HG02798 (cell line): ENCODE results near the gene SLAMF9.
A peak's percentile ranks its signal among the peaks of the same experiment; 100 is the strongest.

ENCODE experiments used
- ATAC-seq: cut with Tn5 transposase; IDR thresholded peaks from one replicate; pipeline ENCODE4 v1.9.1; 2021; ENCODE audit warnings: mild to moderate bottlenecking; ENCODE audit not compliant: unreplicated experiment, poor library complexity

SLAMF9 gene

DNA sequence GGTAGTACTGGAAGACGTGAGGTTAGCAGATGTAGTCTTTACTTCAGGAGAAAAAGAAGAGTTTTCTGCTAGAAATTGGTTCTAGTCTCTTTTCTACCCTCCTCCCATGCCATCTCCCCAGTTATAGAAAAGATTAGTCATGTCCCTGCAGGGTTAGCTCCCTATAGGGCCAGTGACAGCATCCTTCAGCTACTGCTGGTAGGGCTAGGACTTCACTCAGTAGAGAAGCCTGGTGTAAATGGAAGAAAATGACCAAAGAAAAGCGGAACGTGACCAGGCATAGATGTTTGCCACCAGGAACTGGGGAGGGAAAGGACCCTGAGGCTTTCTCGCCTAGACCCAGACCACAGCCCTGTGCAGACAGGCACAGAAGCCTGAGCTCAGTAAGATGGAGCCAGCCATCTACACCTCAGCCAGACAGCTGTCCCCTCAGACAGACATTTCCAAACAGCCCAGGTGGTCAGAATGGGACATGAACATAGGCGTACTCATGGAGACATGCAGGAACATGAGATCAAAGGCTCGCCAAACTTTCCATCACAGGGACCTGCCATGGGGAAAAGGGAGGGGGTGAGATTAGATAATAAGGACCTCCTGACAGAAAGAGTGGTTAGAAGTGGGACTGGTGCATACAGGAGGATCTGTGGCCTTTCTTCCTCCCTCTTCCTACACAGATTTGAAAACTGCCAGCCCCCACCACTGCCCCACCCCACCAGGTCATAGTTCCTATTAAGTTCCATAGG lies 23.5 kb upstream of the SLAMF9 start:
- no peak for ATAC-seq

DNA sequence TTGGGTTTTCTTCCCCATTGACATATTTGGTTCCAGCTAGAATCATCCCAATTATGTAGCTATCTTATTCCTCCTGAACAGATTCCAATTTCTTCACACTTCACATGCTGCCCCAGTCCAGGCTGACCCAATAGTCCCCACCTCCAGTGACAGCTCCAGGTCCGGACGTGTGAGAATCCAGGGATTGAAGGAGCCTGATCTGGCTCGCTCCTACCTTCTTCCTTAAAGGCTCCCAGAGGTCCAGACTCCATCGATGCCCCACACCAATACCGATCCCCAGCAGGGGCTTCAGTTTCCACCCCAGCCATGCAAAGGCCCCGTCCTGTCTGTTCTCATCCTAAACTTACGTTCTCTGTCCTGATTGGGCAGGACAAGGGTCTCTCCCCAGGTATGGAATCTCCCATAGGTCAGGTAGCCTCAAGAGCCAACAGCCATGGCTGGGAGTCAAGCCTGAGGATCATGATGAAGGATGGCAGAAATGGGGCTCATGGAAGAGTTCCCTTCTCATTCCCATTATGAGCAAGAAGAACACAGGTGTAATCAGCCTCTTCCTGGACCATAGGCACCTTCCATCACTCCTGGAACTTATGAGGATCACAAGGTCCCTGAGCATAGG lies 20.4 kb upstream of the SLAMF9 start:
- no peak for ATAC-seq

DNA sequence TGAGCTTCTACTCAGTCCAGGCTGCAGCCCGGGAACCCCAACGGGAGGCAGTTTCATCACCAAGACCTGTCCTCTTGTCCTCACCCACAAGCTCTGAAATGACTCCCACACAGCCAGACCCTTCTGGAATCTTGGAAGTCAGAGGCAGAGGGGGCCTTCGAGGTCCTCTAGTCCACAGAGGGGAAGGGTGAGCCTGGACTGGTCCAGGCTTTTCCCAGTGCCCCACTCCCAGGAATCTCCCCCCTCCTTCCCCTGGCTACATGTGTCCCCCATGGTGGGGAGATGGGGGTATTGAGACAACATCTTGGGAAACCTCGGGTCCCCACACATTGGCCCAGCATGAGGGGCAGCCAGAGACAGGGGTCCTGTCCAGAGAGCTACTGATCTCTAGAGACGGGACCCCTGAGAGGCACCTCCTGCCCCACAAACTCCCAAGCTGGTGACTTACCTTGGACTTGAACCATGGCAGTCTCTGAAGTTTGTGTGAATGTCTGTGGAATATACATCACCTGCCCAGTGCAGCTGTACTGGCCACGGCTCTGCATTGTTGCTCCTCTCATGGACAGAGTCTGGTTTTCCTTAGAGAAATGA lies 19.4 kb upstream of the SLAMF9 start:
- no peak for ATAC-seq

DNA sequence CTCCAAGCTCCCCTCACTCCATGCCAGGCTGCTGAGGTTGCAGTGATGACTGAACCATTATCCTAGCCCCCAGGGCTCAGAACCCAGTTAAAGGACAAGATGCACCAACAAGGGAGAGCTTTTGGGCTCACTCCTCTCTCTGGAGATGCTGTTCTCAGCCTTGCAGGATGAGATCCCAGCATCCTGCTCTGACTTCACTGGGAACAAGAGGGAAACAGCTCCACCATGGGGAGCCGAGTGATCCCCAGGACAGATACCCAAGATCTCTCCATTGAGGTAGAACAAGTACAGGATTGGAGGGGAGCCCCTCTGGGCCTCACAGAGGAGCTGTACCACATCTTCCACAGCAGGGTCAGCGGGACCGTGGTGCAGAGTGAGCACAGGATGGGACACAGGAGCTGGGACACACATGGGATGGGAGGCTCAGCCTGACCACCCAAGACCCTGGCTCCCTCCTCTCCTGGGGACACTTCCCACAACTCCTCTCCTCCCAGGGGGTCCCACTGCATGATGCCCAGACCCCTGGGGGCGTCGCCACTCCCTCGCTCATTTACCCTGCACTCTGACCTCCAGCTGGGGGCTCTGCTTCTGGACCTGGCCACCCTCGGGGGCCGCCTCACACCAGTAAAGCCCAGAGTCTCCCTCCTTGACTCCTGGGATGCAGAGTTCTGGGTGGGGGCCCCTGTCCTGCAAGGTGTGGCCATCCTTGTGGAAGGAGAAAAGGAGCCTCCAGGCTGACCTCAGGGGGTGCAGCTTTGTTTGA lies 18.6 kb upstream of the SLAMF9 start:
- ATAC-seq, result no peak

DNA sequence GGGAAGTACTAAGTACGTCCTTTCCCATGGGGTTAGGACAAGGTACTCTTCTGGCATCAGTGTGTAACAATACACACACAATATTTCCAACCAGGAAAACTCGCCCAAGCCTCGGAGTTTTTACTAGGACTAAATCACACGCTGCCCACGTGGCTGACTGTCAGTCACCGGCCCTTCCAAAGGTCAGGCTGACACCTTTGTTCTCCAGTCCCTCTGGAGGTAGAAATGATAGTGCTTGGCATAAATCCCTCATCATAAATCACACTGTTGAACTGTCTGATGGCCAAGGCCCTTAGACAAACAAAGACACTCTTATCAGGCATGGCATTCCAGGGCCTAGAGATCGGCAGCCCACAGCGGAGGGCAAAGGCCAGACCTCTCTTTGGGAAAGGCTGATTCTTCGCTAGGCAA lies 16.9 kb upstream of the SLAMF9 start:
- ATAC-seq, result no peak

DNA sequence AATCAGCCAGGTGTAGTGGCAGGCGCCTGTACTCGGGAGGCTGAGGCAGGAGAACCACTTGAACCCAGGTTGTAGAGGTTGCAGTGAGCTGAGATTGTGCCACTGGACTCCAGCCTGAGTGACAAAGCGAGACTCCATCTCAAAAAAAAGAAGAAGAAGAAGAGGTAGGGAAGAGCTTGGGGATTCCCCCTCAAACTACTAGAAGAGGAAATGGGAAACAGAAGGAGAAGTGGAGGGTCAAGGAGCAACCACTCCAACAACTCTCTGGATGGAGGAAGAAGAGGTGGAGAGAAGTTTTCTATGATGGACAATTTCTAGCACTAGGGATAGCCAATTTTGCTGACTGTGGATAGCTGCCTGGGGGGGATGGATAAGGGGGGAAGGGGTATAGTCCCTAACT lies 14.9 kb upstream of the SLAMF9 start:
- ATAC-seq, result no peak

DNA sequence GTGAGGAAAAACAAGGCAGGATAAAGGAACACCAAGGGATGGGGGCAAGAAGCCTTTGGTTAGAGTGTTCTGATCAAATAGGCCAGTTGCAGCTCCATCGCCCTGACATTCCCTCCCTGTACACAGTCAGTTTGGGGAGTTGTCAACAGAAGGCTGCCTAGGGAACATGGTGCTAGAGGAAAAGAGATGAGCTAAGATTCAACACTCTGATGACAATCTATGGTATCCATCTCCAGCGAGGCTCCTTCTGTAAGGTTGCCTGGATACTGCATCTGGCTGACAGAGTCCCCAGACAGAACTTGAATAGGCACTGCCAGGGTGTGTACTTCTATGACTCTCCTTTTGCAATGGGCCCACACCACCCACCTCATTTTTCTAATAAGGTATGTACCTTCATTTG lies 11.2 kb upstream of the SLAMF9 start:
- ATAC-seq, result no peak

DNA sequence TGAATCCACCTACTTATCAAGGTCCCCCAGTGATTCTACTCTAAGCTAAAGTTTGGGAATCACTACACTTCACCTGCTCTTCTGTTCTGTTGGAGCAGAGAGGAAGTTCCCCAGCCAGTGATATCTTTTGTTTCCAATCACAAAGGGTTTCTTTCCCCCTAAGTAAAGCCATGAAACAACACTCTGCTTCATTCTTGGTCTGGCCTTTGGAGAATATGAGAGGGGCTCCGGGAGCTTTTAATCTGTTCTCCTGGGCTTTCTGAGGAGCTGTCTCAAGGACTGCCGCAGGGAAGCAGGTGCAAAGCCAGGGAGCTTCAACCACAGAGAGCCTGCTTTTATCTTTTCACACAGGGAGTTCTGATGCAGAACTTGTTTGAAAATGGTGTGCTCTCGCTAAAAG lies 10.1 kb upstream of the SLAMF9 start:
- no peak for ATAC-seq

DNA sequence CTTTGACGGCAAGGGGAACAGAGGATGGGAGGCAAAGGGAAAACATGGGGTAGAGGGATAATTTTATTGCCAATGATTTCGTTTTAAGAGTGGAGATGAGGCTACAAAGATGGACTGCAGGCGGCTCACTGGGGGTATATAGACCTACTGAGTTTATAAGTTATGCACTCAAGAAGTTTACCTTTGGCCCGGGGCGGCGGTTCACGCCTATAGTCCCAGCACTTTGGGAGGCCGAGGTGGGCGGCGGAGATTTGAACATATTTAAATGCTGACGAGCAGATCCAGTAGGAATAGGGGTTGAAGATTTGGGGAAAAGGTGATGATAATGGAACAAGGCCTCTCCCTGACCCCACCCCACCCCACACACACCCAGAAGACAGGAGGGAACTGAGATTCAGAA lies 8.1 kb upstream of the SLAMF9 start:
- no peak for ATAC-seq

DNA sequence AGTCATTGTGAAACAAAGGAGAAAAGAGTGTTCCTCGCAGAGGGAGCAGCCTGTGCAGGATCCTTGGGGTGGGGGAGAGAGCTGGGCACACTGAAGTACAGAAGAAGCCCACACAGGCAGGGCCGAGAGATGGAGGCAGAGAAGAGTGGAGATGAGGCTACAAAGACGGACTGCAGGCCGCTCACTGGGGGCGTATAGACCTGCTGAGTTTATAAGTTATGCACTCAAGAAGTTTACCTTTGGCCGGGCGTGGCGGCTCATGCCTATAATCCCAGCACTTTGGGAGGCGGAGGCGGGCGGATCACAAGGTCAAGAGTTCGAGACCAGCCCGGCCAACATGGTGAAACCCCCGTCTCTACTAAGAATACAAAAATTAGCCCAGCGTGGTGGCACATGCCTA lies 7.6 kb upstream of the SLAMF9 start:
- no peak for ATAC-seq

DNA sequence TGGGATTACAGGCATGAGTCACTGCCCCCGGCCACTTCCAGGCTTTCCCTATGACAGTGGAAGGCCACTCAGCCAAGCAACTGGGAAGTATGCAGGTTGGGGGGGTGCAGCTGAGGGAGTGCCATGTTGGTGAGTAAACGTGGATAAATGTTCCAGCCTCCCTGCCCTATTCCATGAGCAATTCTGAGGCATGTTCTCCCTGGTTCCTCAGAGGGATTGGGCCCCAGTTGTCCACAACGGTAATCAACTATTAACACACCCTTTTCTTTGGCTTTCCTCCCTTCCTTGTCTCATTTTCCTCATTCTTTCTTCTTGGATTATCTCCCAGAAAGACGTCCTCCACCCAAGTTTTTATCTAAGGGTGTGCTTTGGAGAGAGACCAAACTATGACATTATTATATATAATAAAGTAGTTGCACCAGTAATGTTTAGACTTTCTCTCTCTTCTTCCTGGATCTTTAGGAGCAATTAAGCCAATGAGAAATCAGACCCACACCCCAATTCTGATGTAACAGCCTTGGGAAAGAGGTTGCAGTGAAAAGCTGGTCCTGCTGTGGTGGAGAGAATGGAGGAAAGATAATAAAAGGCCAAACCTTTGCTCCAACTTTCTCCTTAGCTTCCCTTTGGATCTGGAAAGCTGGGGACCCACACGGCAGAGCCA lies 6.8 kb upstream of the SLAMF9 start:
- ATAC-seq, result no peak

DNA sequence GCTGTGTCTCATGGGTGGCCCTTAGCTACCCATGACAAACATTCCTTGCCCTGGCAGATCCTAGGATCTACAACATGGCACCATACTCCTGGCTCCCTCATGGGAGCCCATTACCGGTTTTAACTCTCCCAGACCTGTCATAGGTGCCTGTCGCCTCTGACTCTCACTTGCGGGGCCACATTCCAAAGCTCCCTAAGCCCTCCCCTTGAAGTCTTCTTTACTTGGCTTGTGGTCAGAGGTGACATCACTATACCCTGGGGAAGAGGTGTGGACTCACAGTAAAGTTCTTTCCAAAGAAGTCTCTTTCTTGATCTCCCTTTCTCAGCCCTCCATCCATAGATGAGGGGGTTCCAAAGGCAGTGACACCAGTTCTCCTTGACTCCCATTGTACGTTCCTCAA lies 5.4 kb upstream of the SLAMF9 start:
- ATAC-seq, result peak; percentile 21

DNA sequence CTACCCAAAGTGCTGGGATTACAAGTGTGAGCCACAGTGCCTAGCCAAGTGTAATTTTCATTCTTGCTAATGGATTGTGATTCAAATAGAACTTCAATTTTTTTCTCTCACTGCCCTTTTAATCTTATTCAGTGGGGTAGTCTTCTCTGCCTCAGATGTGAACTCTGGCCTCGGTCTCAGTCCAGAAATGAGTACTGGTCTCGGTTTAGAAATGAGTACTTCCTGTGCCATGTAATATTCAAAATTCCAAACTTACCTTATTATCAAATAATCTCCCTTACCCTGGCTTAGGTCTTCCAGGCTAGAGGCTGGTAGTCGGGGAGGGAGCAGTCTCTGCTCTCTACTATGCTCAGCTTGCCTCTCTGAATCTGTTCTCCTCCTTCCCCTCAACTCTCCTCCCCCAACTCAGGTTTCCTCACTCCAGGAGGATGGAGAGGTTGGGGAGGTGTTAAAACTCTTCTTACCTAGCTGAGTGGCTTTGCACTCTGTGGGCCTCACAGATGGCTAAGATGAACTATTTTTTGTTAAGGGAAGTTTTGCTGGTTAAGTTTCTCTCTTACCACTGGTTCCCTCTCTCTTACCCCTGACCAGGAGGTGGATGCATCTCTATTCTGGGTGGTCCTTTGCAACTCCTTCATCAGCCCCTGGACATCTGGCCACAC lies 4.8 kb upstream of the SLAMF9 start:
- ATAC-seq, result peak; percentile 59

DNA sequence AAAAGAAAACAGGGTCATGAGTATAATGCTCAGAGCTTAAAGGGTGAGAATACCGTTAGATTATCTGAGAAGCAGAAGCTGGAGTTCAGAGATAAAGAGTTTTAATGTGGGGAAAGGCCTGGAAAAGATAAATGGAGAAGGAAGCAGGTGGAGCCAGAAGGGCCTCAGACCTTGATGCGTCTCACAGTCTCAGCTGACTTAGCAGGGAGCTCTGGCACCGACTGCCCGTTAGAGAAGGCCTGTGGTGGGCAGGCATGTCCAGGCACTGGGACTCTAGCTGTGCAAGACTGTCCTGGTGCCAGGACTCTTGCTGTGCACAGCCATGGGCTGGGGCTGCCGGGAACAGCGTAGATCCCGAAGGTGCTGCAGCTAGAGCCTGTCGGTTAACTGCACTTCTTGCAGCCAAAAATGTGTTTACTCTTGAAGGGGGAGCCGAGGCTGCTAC lies 3.8 kb upstream of the SLAMF9 start:
- no peak for ATAC-seq

DNA sequence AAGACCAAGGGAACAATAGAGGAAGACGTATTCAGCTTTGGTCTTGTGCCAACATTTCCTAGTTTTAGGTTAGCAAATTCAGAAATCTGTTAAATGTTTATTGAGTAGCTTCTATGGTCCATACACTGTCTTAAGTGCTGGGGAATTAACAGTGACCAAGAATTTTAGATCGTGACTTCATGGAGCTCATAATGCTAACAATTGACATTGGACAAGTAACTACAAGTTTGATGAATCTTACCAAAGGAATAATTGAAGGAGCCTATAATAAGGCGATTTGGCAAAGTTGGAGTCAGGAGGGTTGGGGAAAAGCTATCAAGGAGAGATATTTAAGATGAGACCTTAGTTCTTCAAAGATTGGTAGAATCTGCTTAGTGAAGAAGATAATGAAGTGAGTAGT lies 1.4 kb upstream of the SLAMF9 start:
- ATAC-seq, result no peak

DNA sequence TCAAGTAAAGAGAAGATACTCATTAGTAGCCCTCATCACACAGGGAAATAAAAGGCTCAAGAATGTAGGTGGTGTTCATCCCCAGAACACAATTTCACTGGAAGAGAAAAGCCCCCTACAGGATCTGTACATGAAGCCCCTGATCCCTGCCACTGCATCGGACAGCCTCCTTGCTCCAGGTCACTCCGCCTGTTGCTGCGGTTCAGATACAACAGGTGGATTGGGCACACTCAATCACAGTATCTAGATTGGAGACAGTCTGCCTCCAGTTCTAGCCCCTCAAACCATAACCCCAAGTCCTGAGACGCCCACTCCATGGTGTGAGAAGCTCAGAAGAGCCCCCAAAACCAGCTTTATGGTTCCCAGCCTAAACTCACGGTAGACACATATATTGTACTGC lies 1.1 kb downstream of the SLAMF9 start:
- no peak for ATAC-seq

DNA sequence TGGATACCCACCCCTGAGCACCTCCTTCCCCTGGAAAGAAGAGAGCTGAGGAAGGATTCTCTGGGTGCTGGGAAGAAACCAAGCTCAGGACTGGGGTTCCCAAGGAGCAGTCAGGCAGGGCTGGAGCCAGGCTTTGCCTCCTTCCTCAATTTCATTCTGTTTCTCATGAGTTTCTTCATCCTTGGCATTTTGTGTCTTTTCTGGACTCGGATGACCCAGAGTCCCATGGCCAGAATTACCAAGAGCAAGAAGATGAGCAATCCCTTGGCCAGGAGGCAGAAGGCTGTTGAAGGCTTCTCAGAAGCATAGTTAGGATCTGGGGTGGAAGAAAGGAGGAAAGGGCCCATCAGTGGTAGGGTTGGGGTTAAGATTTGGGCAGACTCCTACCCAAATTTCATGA lies 2.5 kb downstream of the SLAMF9 start:
- no peak for ATAC-seq

DNA sequence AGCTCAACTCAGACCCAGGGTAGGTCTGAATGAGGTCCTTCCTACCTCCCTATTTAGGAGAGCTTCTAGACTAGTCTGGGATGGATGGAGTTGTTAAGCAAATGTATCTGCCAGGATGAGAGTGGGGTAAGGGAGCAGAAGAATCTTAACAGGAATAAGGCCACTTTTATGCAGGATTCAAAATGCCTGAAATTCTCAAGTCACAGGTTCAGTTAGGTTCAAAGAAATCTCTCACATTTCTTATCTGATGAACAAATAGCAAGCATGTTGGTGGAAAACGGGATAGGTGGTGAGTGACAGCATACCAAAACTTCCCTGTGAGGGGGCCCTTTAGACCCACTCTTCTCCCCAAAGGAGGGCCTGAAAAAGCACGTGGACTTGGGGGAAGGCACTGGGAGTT lies 3.0 kb downstream of the SLAMF9 start:
- ATAC-seq, result no peak

DNA sequence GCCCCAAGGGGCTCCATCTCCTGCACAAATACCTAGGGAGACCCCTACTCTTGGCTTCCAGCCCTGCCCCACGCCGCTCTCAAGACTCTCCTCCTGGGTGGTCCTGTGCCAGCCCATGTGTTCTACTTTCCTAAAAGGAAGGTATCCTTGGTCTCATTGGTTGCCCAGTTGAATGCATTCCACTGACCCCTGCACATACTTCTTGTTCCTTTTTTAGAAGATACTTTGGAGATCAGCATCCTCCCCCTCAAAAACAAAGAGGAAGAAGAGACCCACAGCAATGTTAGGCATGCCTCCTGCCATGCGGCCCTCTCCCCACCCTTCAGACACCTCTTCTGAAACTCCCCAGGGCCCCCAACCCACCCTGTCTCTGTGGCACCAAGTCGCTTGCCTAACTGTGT lies 4.1 kb downstream of the SLAMF9 start:
- no peak for ATAC-seq

DNA sequence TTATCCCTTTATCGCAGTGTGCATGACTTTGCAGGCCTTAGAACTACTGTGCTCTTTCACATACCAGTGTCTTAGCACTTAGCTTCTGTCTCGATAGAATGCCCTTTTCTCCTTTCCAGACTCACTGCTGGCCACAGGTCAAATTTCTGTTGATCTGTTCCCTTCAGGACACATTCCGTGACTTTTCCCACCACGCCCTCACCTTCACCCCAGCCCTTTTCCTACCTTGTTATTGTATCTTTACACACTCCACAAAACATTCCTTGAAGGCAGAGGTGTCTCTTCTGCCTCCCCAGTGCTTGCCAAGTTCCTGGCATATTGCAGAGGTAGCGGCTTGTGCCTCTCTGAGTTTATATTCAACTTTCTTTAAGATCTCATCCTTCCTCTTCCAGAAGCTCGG lies 4.9 kb downstream of the SLAMF9 start:
- ATAC-seq, result no peak
